Duodenal mucosa (tissue), 2 donors: Measurements from ENCODE around the gene OR6N1.

Source experiments
- H3K27ac ChIP-seq: one replicate; pipeline ENCODE4 v1.7.0; 2013; ENCODE audit warnings: low read depth, low read length
- H3K27me3 ChIP-seq, 2 donors: one replicate each; pipeline ENCODE4 v1.7.0; 2013; ENCODE audit warnings: low read length in 2 of 2, control low read depth in 1 of 2; ENCODE audit not compliant: insufficient read depth in 2 of 2, control insufficient read depth in 1 of 2
- H3K36me3 ChIP-seq, 2 donors: one replicate each; pipeline ENCODE4 v1.7.0; 2013; ENCODE audit warnings: low read length in 2 of 2, control low read depth in 1 of 2; ENCODE audit not compliant: insufficient read depth in 2 of 2, control insufficient read depth in 1 of 2
- H3K4me1 ChIP-seq, 2 donors: one replicate each; pipeline ENCODE4 v1.7.0; 2013; ENCODE audit warnings: low read length in 2 of 2, control low read depth in 1 of 2; ENCODE audit not compliant: insufficient read depth in 2 of 2, control insufficient read depth in 1 of 2
- H3K4me3 ChIP-seq, 2 donors: one replicate each; pipeline ENCODE4 v1.7.0; 2013; ENCODE audit warnings: low read length in 2 of 2, low read depth in 1 of 2
- H3K9ac ChIP-seq, 2 donors: one replicate each; pipeline ENCODE4 v1.7.0; 2013; ENCODE audit warnings: low read length in 2 of 2, low read depth in 1 of 2
- H3K9me3 ChIP-seq, 2 donors: one replicate each; pipeline ENCODE4 v1.7.0; 2013; ENCODE audit warnings: low read length in 2 of 2, control low read depth in 1 of 2; ENCODE audit not compliant: control insufficient read depth in 1 of 2

The OR6N1 gene

GRCh38 chr1:158771950-158772866, at the start of gene OR6N1:
Gene OR6N1 (minus strand): TSS chr1:158772195. CDS start chr1:158766682, 5,513 bp downstream.
- Histone ChIP-seq H3K27ac (no peak within 1 kb of the TSS), H3K9me3 (no peaks in the 10 kb centered on the region), H3K4me3 (no peak within 1 kb of the TSS), H3K9ac (no peak within 1 kb of the TSS), H3K27me3 (no peaks in the 10 kb centered on the region), H3K4me1 (no peaks in the 10 kb centered on the region), H3K36me3 (no peaks in the 10 kb centered on the region)

- Histone ChIP-seq H3K9ac (no peak overlapping the region), H3K4me3 (no peak overlapping the region), H3K27ac (no peak overlapping the region), H3K27me3 (no peaks in the 10 kb centered on the region), H3K36me3 (no peaks in the 10 kb centered on the region), H3K4me1 (peaks cover 0 to 10% of the 10 kb centered on the region in 2 donors), H3K9me3 (no peaks in the 10 kb centered on the region)
Measured at GRCh38 chr1:158821723-158822122, 49.7 kb upstream of the OR6N1 start.

GRCh38 chr1:158819461-158820443, 47.8 kb upstream of the OR6N1 start:
- Histone ChIP-seq H3K9me3 (no peaks in the 10 kb centered on the region), H3K27ac (no peak overlapping the region), H3K36me3 (no peaks in the 10 kb centered on the region), H3K4me3 (no peak overlapping the region), H3K9ac (no peak overlapping the region), H3K27me3 (no peaks in the 10 kb centered on the region), H3K4me1 (peaks cover 0 to 10% of the 10 kb centered on the region in 2 donors)

- H3K27ac ChIP-seq: no peak overlapping the region
Measured at GRCh38 chr1:158818975-158819431, 47.0 kb upstream of the OR6N1 start.

GRCh38 chr1:158818560-158818959, 46.6 kb upstream of the OR6N1 start:
- Histone ChIP-seq H3K4me1 (peaks cover 0 to 10% of the 10 kb centered on the region in 2 donors), H3K27me3 (no peaks in the 10 kb centered on the region), H3K9me3 (no peaks in the 10 kb centered on the region), H3K4me3 (no peak overlapping the region), H3K27ac (no peak overlapping the region), H3K36me3 (no peaks in the 10 kb centered on the region), H3K9ac (no peak overlapping the region)

More at GRCh38 chr1:158818975-158819431, 47.0 kb upstream of the OR6N1 start:
- Histone ChIP-seq H3K9me3 (no peaks in the 10 kb centered on the region), H3K27me3 (no peaks in the 10 kb centered on the region), H3K4me1 (peaks cover 0 to 10% of the 10 kb centered on the region in 2 donors), H3K4me3 (no peak overlapping the region), H3K9ac (no peak overlapping the region), H3K36me3 (no peaks in the 10 kb centered on the region)

- H3K9ac ChIP-seq: no peak overlapping the region
- H3K36me3 ChIP-seq: no peaks in the 10 kb centered on the region
- H3K4me3 ChIP-seq: no peak overlapping the region
- peaks cover 0 to 10% of the 10 kb centered on the region in 2 donors for H3K4me1 ChIP-seq
- H3K27ac ChIP-seq: no peak overlapping the region
- H3K27me3 ChIP-seq: no peaks in the 10 kb centered on the region
- H3K9me3 ChIP-seq: no peaks in the 10 kb centered on the region
Measured at GRCh38 chr1:158814970-158815369, 43.0 kb upstream of the OR6N1 start.

GRCh38 chr1:158813164-158813563, 41.2 kb upstream of the OR6N1 start:
- H3K9me3 ChIP-seq: no peaks in the 10 kb centered on the region
- no peak overlapping the region for H3K4me3 ChIP-seq
- H3K9ac ChIP-seq: no peak overlapping the region
- H3K27ac ChIP-seq: no peak overlapping the region
- no peaks in the 10 kb centered on the region for H3K36me3 ChIP-seq
- H3K27me3 ChIP-seq: no peaks in the 10 kb centered on the region
- H3K4me1 ChIP-seq: peaks cover 0 to 6% of the 10 kb centered on the region in 2 donors

- Histone ChIP-seq H3K9ac (no peak overlapping the region), H3K4me3 (no peak overlapping the region), H3K36me3 (no peaks in the 10 kb centered on the region), H3K27ac (no peak overlapping the region), H3K4me1 (peaks cover 0 to 6% of the 10 kb centered on the region in 2 donors), H3K9me3 (no peaks in the 10 kb centered on the region), H3K27me3 (no peaks in the 10 kb centered on the region)
Measured at GRCh38 chr1:158812336-158812735, 40.3 kb upstream of the OR6N1 start.

GRCh38 chr1:158810311-158810710, 38.3 kb upstream of the OR6N1 start:
- Histone ChIP-seq H3K27ac (no peak overlapping the region), H3K27me3 (no peaks in the 10 kb centered on the region), H3K4me3 (no peak overlapping the region), H3K9me3 (no peaks in the 10 kb centered on the region), H3K9ac (no peak overlapping the region), H3K36me3 (no peaks in the 10 kb centered on the region), H3K4me1 (peaks cover 0 to 6% of the 10 kb centered on the region in 2 donors)
